Neural progenitor cell (in vitro differentiated cells): Measurements from ENCODE around the gene ROPN1B. TPM values are rescaled to one million over a fixed set of nuclear protein-coding genes. Genes with fewer than 3 reads are reported as not detected.

Experiments
- DNase-seq: peaks from one replicate; pipeline ENCODE4 v3.0.0-alpha.2; 2016; ENCODE audit warnings: low spot score
- H2AFZ ChIP-seq: fragments of 200-600 bp; sonication (generic); replicated peaks from 2 replicates; pipeline ENCODE4 v1.6.1; 2016; ENCODE audit warnings: antibody characterized with exemption
- H3F3A ChIP-seq: fragments of 200-600 bp; sonication (generic); 2 replicates; pipeline ENCODE4 v1.6.1; 2016; ENCODE audit warnings: antibody characterized with exemption, low read depth
- H3K27ac ChIP-seq: fragments of 200-600 bp; sonication (generic); 2 replicates; pipeline ENCODE4 v1.5.1; 2016; ENCODE audit warnings: mild to moderate bottlenecking
- H3K27me3 ChIP-seq: fragments of 200-600 bp; sonication (generic); 2 replicates; pipeline ENCODE4 v1.6.1; 2016; ENCODE audit warnings: mild to moderate bottlenecking, moderate library complexity
- H3K36me3 ChIP-seq: fragments of 200-600 bp; sonication (generic); 2 replicates; pipeline ENCODE4 v1.5.1; 2016
- H3K4me1 ChIP-seq: fragments of 200-600 bp; sonication (generic); 2 replicates; pipeline ENCODE4 v1.6.1; 2016; ENCODE audit warnings: mixed run types
- H3K4me2 ChIP-seq: fragments of 200-600 bp; sonication (generic); 2 replicates; pipeline ENCODE4 v1.6.1; 2016
- H3K4me3 ChIP-seq: fragments of 200-600 bp; sonication (generic); 2 replicates; pipeline ENCODE4 v1.5.1; 2016
- H3K79me2 ChIP-seq: fragments of 200-600 bp; sonication (generic); 2 replicates; pipeline ENCODE4 v1.6.1; 2016; ENCODE audit warnings: low read depth
- H3K9ac ChIP-seq: fragments of 200-600 bp; sonication (generic); 2 replicates; pipeline ENCODE4 v1.6.1; 2016
- H3K9me3 ChIP-seq: fragments of 200-600 bp; sonication (generic); 2 replicates; pipeline ENCODE4 v1.5.1; 2016; ENCODE audit warnings: low read depth
- H4K20me1 ChIP-seq: fragments of 200-600 bp; sonication (generic); 2 replicates; pipeline ENCODE4 v1.6.1; 2016; ENCODE audit warnings: low read depth
- H3K27ac Mint-ChIP-seq: 3 replicates; pipeline ENCODE4 v1.8.0; 2021; ENCODE audit warnings: mixed read lengths
- H3K27me3 Mint-ChIP-seq: 2 replicates; pipeline ENCODE4 v1.8.0; 2022; ENCODE audit warnings: low read depth, mild to moderate bottlenecking, inconsistent platforms, moderate library complexity, mixed read lengths; ENCODE audit not compliant: insufficient read depth
- H3K36me3 Mint-ChIP-seq: 3 replicates; pipeline ENCODE4 v1.8.0; 2021; ENCODE audit warnings: mixed read lengths
- H3K4me1 Mint-ChIP-seq: 3 replicates; pipeline ENCODE4 v1.8.0; 2021; ENCODE audit warnings: mixed read lengths
- H3K4me3 Mint-ChIP-seq: 3 replicates; pipeline ENCODE4 v1.8.0; 2021; ENCODE audit warnings: mild to moderate bottlenecking, moderate library complexity, mixed read lengths
- H3K9me3 Mint-ChIP-seq: 3 replicates; pipeline ENCODE4 v1.8.0; 2020; ENCODE audit warnings: mixed read lengths
- CTCF ChIP-seq: fragments of 200-600 bp; sonication (generic); IDR thresholded peaks from 2 replicates; pipeline ENCODE4 v1.5.1; 2017; ENCODE audit warnings: antibody characterized with exemption, mild to moderate bottlenecking
- EZH2 ChIP-seq: fragments of 200-600 bp; sonication (generic); IDR thresholded peaks from 2 replicates; pipeline ENCODE4 v1.6.1; 2017; ENCODE audit warnings: antibody characterized with exemption, mild to moderate bottlenecking, moderate library complexity
- EZH2phosphoT487 ChIP-seq: fragments of 200-600 bp; sonication (generic); IDR thresholded peaks from 2 replicates; pipeline ENCODE4 v1.6.1; 2017; ENCODE audit warnings: antibody characterized with exemption
- total RNA-seq: library from RNA; depleted of rRNA; stranded (reverse); fragments of >200 nt; gene quantifications from 2 replicates; pipeline ENCODE4 v1.2.3, GENCODE V29; 2015; ENCODE audit warnings: low replicate concordance

ROPN1B gene
- total RNA-seq, 1 donor from 2014 or later = not detected

GRCh38 chr3:125957674-125958510, 11.1 kb upstream of the ROPN1B start:
- H3K27me3 Mint-ChIP-seq = peaks cover 10% of the 10 kb centered on the region
- Histone ChIP-seq H3K9me3 (no peaks in the 10 kb centered on the region), H3K36me3 (no peaks in the 10 kb centered on the region), H3K27me3 (peaks cover 59% of the 10 kb centered on the region), H2AFZ (no peak overlapping the region), H3K4me3 (peak overlapping the region; percentile 33), H3F3A (no peaks in the 10 kb centered on the region), H3K4me2 (peak overlapping the region; percentile 67), H3K9ac (no peak overlapping the region), H3K4me1 (no peaks in the 10 kb centered on the region), H4K20me1 (no peaks in the 10 kb centered on the region), H3K79me2 (no peaks in the 10 kb centered on the region), H3K27ac (no peak overlapping the region)
- H3K36me3 Mint-ChIP-seq = no peaks in the 10 kb centered on the region
- peak; percentile 47 for DNase-seq
- TF ChIP-seq EZH2 = peak; percentile 50
- TF ChIP-seq CTCF = no peak
- TF ChIP-seq EZH2phosphoT487 = no peak
- peak overlapping the region; percentile 33 for H3K4me3 Mint-ChIP-seq
- no peak overlapping the region for H3K27ac Mint-ChIP-seq
- H3K9me3 Mint-ChIP-seq = peaks cover 8% of the 10 kb centered on the region
- peaks cover 5% of the 10 kb centered on the region for H3K4me1 Mint-ChIP-seq

DNA sequence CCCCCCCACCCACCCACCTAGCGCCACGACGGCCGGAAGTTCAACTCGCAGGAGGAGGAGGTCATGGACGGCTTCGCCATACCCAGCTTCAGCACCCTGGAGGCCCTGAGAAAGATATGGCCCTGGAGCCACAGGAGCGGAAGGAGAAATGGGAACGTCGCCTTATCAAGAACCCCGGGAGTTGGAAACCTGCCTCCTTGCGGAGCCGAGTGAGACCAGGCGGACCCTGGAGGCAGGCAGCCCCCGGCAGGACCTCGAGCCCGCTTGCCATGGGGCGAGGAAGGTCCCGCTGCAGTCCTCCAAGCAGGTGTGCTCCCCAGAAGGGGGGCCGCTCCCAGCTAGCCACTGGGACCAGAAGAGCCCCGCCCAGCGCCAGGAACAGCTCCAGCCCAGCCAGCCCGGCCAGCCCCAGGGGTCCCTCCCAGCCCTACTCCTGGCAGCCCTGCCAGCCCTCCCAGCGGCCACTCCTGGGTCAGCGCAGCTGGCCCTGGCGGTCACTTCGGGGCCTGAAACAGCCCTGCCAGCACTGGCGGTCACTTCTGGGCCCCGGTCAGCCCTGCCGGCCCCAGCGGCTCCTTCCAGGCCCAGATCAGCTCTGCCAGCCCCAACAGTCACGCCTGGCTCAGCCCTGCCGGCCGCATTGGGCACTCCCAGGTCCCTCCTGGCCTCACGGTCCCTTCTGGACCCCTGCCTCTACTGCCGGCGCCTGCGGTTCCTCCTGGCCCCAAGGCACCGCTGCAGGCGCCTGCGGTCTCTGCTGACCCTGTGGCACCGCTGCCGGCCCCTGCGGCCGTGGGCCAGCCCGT, 10.3 kb upstream of the ROPN1B start:
- Histone ChIP-seq H4K20me1 (no peaks in the 10 kb centered on the region), H2AFZ (no peak overlapping the region), H3K4me1 (no peaks in the 10 kb centered on the region), H3K9me3 (no peaks in the 10 kb centered on the region), H3F3A (no peaks in the 10 kb centered on the region), H3K36me3 (no peaks in the 10 kb centered on the region), H3K4me3 (no peak overlapping the region), H3K27ac (no peak overlapping the region), H3K27me3 (peaks cover 64% of the 10 kb centered on the region), H3K79me2 (no peaks in the 10 kb centered on the region), H3K4me2 (peak overlapping the region; percentile 55), H3K9ac (no peak overlapping the region)
- no peak overlapping the region for H3K4me3 Mint-ChIP-seq
- H3K27me3 Mint-ChIP-seq = peaks cover 10% of the 10 kb centered on the region
- H3K4me1 Mint-ChIP-seq = peaks cover 3% of the 10 kb centered on the region
- no peaks in the 10 kb centered on the region for H3K36me3 Mint-ChIP-seq
- no peak for TF ChIP-seq EZH2phosphoT487
- no peak for TF ChIP-seq CTCF
- H3K9me3 Mint-ChIP-seq = peaks cover 8% of the 10 kb centered on the region
- no peak for DNase-seq
- H3K27ac Mint-ChIP-seq = no peak overlapping the region

GRCh38 chr3:125959317-125960065, 9.5 kb upstream of the ROPN1B start:
- no peak overlapping the region for H3K27ac ChIP-seq
- no peak for DNase-seq

More at GRCh38 chr3:125959317-125960065, 9.5 kb upstream of the ROPN1B start:
- no peaks in the 10 kb centered on the region for H3K36me3 ChIP-seq
- H3K4me2 ChIP-seq = no peak overlapping the region
- no peak for TF ChIP-seq EZH2phosphoT487
- no peak for TF ChIP-seq CTCF
- no peak for TF ChIP-seq EZH2
- no peaks in the 10 kb centered on the region for H3K4me1 Mint-ChIP-seq
- peaks cover 13% of the 10 kb centered on the region for H3K27me3 Mint-ChIP-seq
- no peak overlapping the region for H3K9ac ChIP-seq
- no peak overlapping the region for H3K27ac Mint-ChIP-seq
- no peaks in the 10 kb centered on the region for H3K9me3 ChIP-seq
- H2AFZ ChIP-seq = no peak overlapping the region
- no peaks in the 10 kb centered on the region for H3F3A ChIP-seq
- no peaks in the 10 kb centered on the region for H3K36me3 Mint-ChIP-seq
- H4K20me1 ChIP-seq = no peaks in the 10 kb centered on the region
- no peaks in the 10 kb centered on the region for H3K4me1 ChIP-seq
- H3K27me3 ChIP-seq = peaks cover 63% of the 10 kb centered on the region
- no peaks in the 10 kb centered on the region for H3K79me2 ChIP-seq
- H3K9me3 Mint-ChIP-seq = peaks cover 8% of the 10 kb centered on the region
- no peak overlapping the region for H3K4me3 Mint-ChIP-seq
- H3K4me3 ChIP-seq = no peak overlapping the region
